ENCODE data around the gene IL1RAP. TPM values are rescaled to one million over a fixed set of nuclear protein-coding genes. Genes with fewer than 3 reads are reported as not detected.

IL1RAP gene
- total RNA-seq, 1 experiment from 2014 or later: 39.8 TPM

DNA sequence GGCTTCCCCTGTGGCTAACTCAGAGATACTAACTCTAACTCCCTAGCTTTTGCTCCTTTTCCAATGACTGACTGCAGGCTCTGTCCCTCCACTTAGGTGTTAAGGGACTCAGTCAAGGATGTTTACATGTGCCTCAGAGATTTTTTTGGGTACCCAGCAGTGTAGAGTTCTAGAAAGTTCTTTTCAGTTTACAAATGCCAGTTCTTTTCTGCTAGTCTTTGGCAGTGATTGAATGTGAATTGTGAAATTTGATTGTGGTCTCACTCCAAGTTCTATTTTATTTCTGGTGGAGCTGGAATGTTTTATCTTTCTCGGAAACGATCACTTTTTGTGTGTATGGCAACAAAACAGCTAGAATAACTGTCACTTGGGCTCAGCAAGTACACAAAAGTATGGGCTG is 60.6 kb downstream of the IL1RAP start:
- DNase-seq (ENCODE audit: extremely low read depth, low read depth): no peak

DNA sequence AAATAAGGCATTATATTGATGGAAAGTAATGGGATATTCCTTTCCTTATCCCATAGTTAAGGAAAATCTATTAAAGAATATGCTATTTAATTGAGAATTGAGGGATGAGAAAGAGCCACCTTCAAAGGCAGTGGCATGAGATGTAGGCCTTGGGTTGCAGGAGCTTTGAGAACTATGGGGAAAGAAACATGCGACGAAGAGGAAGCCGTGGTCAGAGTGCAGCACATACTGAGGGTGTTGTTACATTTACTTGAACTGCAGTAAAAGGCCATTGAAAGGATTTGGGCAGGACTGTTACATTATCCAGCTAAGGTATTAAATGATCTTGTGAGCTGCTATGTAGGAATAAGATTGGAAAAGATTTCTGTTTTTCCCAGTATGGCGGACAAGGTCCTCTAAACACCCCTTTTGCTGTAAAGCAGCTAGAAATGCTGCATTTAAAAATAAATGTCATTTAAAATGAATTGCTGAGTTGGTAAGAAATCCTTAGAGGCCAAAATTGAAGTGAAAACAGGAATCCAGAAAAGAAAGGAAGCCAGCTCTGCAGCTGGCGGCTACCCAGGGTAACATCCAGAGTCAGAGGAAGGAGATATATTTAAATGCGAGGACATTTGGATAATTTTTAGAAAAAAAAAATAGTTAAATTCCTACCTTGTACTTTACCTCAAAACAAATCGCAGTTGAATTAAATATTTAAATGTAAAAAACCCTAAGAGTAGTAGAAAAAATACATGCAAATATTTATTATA is 61.7 kb downstream of the IL1RAP start:
- no peak for DNase-seq (ENCODE audit: extremely low read depth, low read depth)

DNA sequence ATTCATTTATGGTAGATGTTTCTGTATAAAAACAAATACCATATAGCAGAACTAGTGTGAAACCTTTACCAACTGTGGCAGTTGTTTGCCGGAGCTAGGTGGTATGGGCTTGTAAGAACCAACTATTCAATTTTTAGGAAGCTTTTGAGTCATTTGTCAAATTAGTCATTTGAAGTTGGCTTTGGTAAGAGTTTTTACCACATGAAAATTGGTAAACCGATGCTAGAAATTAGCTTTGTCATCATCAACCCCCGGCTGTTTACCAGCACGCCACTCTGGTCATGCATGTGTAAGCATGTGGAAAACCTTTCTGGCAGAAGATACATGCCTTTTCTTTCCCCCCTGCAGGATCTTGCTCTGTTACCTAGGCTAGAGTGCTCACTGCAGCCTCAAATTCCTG is 63.3 kb downstream of the IL1RAP start:
- no peak for DNase-seq (ENCODE audit: extremely low read depth, low read depth)

- DNase-seq (ENCODE audit: extremely low read depth, low read depth): no peak
Measured at GRCh38 chr3:190579514-190580137, 65.7 kb downstream of the IL1RAP start.

DNA sequence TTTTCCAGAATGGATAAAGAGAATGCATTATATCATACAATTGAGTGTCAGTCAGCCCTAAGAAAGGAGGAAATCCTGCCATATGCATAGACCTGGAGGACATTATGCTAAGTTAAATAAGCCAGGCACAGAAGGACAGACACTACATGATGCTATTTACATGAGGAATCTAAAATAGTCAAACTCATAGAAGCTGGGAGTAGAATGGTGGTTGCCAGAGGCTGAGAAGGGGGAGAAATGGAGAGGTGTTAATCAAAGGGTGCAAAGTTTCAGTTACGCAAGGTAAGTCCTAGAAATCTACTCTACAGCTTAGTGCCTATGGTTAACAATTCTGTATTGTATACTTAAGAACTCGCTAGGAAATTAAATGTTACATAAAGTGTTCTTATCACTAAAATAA is 66.5 kb downstream of the IL1RAP start:
- no peak for DNase-seq (ENCODE audit: extremely low read depth, low read depth)

GRCh38 chr3:190581041-190581541 is 67.2 kb downstream of the IL1RAP start:
- no peak for DNase-seq (ENCODE audit: extremely low read depth, low read depth)

DNA sequence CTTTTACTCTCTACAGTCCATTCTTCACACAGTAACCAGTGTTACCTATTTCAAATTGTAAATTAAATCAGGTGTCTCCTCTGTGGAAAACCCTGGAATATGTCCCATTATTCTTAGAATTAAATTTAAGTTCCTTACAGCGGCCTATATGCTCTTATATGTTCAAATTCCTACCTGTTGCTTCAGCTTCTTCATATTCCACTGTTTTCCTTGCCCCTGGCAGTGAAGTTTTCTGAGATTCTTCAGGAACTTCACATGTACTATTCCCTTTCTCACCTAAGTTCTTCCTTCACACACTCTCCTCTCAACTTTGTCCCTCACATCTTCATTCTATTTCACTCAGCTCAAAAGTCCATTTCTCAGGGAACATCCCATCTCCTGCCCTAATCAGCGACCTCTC is 68.8 kb downstream of the IL1RAP start:
- DNase-seq (ENCODE audit: extremely low read depth, low read depth): no peak

DNA sequence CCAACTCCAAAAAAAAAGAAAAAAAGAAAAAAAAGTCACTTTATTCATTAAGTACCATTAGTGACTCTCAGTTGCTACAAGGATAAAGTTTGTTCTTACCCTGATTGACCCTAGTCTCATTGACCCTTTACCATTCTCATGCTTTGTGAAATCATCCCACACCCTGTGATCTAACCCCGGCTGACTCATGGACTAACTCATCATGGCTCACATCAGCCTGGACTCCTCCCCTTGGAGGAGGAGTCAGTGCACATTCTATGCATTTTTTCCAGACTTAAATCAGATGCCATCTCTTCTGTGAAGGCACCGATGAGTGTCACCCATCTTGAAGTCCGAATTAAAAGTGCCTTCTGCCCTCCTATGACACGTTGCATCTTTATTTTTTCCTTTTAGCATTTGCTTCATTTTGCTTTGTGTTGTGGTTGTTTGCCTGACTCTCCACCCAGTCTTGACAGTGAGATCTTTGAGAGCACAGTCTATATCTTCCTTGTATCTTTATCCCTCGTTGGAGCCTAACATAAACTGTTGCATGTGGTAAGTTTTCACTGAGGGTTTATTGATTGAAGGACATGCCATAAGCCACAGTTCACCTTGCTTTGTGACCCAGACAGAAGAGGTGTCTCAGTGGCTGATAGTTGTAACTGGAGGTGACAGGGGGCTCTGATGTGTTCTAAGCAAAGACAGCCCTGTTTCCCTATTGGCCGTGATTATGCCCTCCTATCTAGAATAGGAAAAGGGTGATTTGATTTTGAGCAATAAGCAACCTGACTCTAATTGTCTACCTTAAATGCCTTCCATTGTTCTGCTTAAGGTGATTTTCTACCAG is 72.1 kb downstream of the IL1RAP start:
- peak; percentile 94 for DNase-seq (ENCODE audit: extremely low read depth, low read depth)

DNA sequence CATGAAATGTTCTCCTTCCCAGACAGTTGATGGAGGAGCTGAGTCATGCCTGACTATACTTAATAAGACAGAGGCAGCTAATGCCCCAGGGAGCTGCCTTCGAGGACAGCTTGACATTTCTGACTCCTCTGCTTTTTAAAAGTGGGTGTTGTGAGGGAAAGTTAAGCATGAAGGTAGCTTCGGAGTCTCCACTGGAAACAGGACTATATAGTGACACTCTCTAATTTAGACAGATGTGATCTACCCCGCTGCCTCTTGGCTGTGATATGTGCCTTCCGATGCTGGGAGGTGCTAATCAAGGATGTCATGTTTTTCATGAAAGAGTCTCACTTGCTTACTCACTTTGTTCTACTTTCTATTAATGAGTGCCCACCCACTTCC is 72.7 kb downstream of the IL1RAP start:
- peak; percentile 60 for DNase-seq (ENCODE audit: extremely low read depth, low read depth)

DNA sequence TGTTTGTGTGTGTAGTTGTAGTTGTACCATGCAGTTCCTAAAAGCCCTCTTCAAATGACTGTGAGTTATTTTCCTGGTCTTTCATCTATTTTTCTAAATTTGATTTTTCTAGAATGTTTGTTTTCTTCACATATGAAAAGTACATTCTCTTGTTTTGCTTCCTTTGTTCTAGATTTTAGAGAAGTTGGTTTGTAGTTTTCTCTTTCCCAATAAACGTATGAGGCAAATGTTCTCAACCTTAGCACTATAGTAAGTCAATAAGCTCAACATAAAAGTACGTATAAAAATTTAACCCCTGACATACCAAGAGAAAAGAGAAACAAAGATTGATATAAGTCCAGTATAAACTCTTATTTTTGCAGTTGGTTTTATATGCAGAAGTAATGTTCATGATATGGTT is 74.7 kb downstream of the IL1RAP start:
- no peak for DNase-seq (ENCODE audit: extremely low read depth, low read depth)

DNA sequence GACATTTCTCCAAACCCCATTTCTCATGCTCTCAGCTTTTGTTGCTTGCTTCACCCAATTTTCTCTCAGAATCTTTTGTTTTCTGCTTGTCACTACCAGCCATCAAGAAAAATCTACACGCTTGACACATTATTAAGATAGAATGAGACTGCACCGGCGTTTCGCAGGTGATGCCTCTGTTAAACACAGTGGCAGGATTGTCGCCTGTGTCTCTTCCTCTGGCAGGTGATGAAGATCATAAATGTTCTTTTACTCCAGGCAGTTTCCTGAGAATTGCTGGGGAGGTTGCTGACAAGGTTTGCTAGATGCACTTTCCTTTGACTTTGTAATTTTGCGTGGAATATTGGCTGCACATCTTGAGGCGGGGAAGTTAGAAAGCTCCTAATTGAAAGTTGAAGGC is 75.4 kb downstream of the IL1RAP start:
- no peak for DNase-seq (ENCODE audit: extremely low read depth, low read depth)

GRCh38 chr3:190591080-190591479 is 77.2 kb downstream of the IL1RAP start:
- no peak for DNase-seq (ENCODE audit: extremely low read depth, low read depth)

DNA sequence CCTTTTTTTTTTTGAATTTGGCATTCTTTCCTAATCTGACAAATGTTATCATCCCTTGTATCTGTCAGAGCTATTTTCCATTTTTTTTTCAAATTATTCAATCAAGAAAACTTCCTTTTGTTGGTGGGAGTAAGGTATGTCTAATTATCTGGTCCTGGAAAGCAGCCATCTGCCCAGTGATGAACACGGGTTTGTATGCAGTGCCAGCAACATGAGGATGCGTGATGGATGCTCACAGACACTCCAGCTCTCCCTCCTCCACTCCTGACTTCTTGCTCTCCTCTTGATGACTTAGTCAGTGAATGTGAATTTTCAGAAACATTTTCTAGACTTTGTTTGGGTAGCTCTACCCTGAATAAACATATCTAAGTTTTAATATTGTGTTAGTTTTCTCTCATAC is 79.2 kb downstream of the IL1RAP start:
- no peak for DNase-seq (ENCODE audit: extremely low read depth, low read depth)

GRCh38 chr3:190594171-190594570 is 80.3 kb downstream of the IL1RAP start:
- no peak for DNase-seq (ENCODE audit: extremely low read depth, low read depth)

GRCh38 chr3:190595179-190595795 is 81.4 kb downstream of the IL1RAP start:
- DNase-seq (ENCODE audit: extremely low read depth, low read depth): no peak

DNA sequence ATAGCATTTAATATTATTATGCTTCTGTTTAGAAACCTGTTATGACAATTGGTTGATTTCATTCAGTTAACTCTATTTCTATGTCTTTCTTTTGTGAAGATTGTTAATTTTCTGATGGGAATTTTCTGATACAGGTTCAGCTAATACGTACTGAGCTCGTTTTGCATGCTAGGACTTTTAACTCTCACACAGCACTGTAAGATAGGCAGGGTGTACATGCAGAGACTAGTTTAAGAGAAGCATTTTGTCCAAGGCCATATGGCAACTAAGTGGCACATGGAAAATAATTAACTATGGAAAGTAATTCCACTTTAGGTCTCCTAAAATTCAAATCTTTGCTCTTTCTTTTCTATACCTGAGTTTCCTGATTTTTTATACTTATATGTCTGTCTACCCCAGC is 81.9 kb downstream of the IL1RAP start:
- no peak for DNase-seq (ENCODE audit: extremely low read depth, low read depth)

DNA sequence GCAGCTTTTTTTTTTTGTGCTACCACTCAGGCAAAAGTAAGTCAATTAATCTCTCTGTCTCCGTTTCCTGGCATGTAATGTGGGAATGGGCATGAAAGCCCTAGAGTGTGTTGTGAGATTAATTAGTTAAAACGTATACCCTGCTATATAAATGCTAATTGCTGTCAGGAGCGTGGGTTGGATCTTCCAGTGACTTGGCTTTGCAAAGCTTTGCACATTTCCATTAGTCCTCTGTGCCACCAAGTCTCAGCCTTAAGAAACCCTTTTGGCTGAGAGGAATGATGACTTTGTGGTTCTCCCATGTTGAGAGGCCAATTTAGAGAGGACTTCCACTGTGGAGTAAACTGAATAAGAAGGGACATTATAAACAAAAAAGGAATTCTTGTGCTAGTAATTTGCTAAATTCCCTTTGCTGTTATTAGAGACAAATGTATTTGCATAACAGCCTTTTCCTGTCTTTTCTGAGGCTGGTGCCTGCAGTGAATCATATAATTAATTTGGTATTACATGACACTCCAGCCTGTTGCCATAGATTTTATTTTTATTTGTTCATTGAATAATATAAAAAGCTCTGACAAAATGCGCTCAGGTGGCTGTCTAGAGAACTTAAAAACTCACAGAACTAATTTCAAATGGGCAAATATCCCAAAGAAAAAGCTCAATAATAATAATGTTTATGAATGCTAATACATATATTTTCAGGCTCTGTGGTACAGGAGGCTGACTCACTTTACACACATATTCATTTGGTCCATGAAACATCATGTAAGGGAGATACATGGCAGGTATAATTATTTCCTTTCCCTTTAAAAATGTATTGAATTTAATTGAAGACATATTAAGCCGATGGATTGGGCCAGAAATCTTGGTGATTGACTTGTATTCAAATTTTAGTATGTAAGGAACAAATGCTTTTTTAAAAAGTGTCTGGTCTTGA is 82.7 kb downstream of the IL1RAP start:
- no peak for DNase-seq (ENCODE audit: extremely low read depth, low read depth)

GRCh38 chr3:190597291-190597690 is 83.4 kb downstream of the IL1RAP start:
- no peak for DNase-seq (ENCODE audit: extremely low read depth, low read depth)

DNA sequence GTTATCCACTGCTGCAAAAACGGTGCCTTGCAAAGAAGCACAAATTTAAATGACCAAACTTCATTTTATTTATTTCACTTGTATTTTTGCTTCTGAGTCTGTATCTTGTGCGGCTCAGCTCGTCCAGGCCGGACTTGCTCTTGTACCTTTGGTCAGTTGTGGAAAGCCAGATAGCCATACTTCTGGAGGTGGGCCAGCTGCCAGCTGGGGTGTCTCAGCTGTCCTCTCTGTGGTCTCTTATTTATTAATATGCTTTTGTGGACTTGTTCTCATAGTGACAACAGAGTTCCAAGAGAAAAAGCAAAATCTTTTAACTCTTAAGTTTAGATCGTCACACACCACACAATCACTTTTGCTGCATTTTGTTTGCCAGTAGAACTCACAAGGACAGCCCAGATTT is 87.7 kb downstream of the IL1RAP start:
- no peak for DNase-seq (ENCODE audit: extremely low read depth, low read depth)

- DNase-seq (ENCODE audit: extremely low read depth, low read depth): no peak
Measured at GRCh38 chr3:190605385-190605784, 91.5 kb downstream of the IL1RAP start.
